K562 (cell line): Measurements from ENCODE around the gene CEP41. TPM values are rescaled to one million over a fixed set of nuclear protein-coding genes. Genes with fewer than 3 reads are reported as not detected.

Source experiments
- CBX1 ChIP-seq: sonication (generic); IDR thresholded peaks from 2 replicates; pipeline ENCODE4 v1.6.1; 2016; ENCODE audit warnings: antibody characterized with exemption, low read depth, mild to moderate bottlenecking
- NR2C2 ChIP-seq, 2 experiments: fragments of 200-800 bp in 1 of 2; sonication (Bioruptor generic) in 1 of 2; sonication (generic) in 1 of 2; formaldehyde crosslinking in 1 of 2; IDR thresholded peaks; 2 replicates each; pipeline versions ENCODE4 v1.6.1 to v1.8.0; 2016 to 2022; ENCODE audit warnings: mild to moderate bottlenecking in 1 of 2, missing compliant biosample characterization in 1 of 2, missing genetic modification characterization in 1 of 2, missing genetic modification reagents in 1 of 2
- NR4A1 ChIP-seq, 2 experiments: fragments of 250-450 bp in 1 of 2; fragments of 450-650 bp in 1 of 2; sonication (Bioruptor Pico) in 1 of 2; IDR thresholded peaks; 2 replicates each; pipeline versions ENCODE4 v1.4.0 to v1.6.1; 2016 to 2020; ENCODE audit warnings: mild to moderate bottlenecking in 2 of 2, missing compliant biosample characterization in 1 of 2, missing genetic modification characterization in 1 of 2, moderate library complexity in 1 of 2
- POLR2B ChIP-seq: fragments of 450-650 bp; IDR thresholded peaks from 2 replicates; pipeline ENCODE4 v1.6.1; 2018; ENCODE audit warnings: low read depth; ENCODE audit not compliant: partially characterized antibody
- PURB ChIP-seq: sonication (generic); formaldehyde crosslinking; IDR thresholded peaks from 2 replicates; pipeline ENCODE4 v1.9.0; 2021; ENCODE audit warnings: low read depth, mild to moderate bottlenecking, missing genetic modification reagents
- RAD21 ChIP-seq, 2 experiments: fragments of 250-450 bp in 1 of 2; fragments of 450-650 bp in 1 of 2; sonication (Bioruptor Pico) in 1 of 2; formaldehyde crosslinking in 1 of 2; IDR thresholded peaks in 1 of 2; conservative IDR thresholded peaks in 1 of 2; 2 replicates each; pipeline versions ENCODE4 v1.4.0 to v1.8.0; 2020 to 2022; ENCODE audit warnings: mild to moderate bottlenecking in 2 of 2, moderate library complexity in 1 of 2
- RCOR1 ChIP-seq, 2 experiments: IDR thresholded peaks; 2 replicates each; pipeline ENCODE4 v1.6.1; 2012; ENCODE audit warnings: low read depth in 2 of 2, low read length in 2 of 2, borderline replicate concordance in 1 of 2, improper control_type of control experiment in 1 of 2
- TAL1 ChIP-seq: fragments of 450-650 bp; IDR thresholded peaks from 2 replicates; pipeline ENCODE4 v1.6.1; 2016; ENCODE audit warnings: mild to moderate bottlenecking
- YBX1 ChIP-seq: fragments of 450-650 bp; IDR thresholded peaks from 2 replicates; pipeline ENCODE4 v1.7.1; 2016; ENCODE audit warnings: mild to moderate bottlenecking
- YY1 ChIP-seq, 3 experiments: IDR thresholded peaks; 2 replicates each; pipeline ENCODE4 v1.6.1; 2011; ENCODE audit warnings: low read length in 2 of 3, mild to moderate bottlenecking in 2 of 3, moderate library complexity in 2 of 3, borderline replicate concordance in 1 of 3, control low read depth in 1 of 3, low read depth in 1 of 3; ENCODE audit not compliant: insufficient read depth in 3 of 3, insufficient replicate concordance in 2 of 3, control insufficient read depth in 1 of 3, insufficient read length in 1 of 3; ENCODE audit errors: extremely low read depth in 1 of 3
- ZMIZ1 ChIP-seq, 2 experiments: fragments of 150-350 bp in 1 of 2; IDR thresholded peaks; 2 replicates each; pipeline ENCODE4 v1.6.1; 2012 to 2016; ENCODE audit warnings: low read depth in 2 of 2, low read length in 2 of 2, mild to moderate bottlenecking in 1 of 2, moderate library complexity in 1 of 2
- ZNF124 ChIP-seq: sonication (generic); formaldehyde crosslinking; IDR thresholded peaks from 2 replicates; pipeline ENCODE4 v1.8.1; 2022; ENCODE audit warnings: missing genetic modification reagents
- ZNF699 ChIP-seq: fragments of 250-450 bp; sonication (Bioruptor Pico); IDR thresholded peaks from 2 replicates; pipeline ENCODE4 v1.8.0; 2021; ENCODE audit warnings: mild to moderate bottlenecking, moderate library complexity; ENCODE audit not compliant: insufficient replicate concordance
- ZNF766 ChIP-seq: fragments of 200-800 bp; sonication (Bioruptor generic); conservative IDR thresholded peaks from 2 replicates; pipeline ENCODE4 v1.6.1; 2016; ENCODE audit warnings: missing genetic modification characterization, missing compliant biosample characterization
- polyA plus RNA-seq, 8 experiments: library from polyadenylated mRNA; depleted of rRNA in 4 of 8; stranded (reverse) in 5 of 8; unstranded in 3 of 8; fragments of >200 nt; fragmentation: Nextera tagmentation in 2 of 8; fragmentation: Illumina TruSeq in 1 of 8; extraction: Ambion mirVana in 2 of 8; extraction: Trizol in 1 of 8; gene quantifications; 2 replicates each; pipeline versions ENCODE4 v1.2.1 to v1.2.3, GENCODE V29; 2011 to 2014; ENCODE audit warnings: inconsistent platforms in 1 of 8, missing spikeins in 1 of 8
- total RNA-seq, 7 experiments: library from RNA; depleted of rRNA in 6 of 7; stranded (reverse); fragments of >200 nt in 6 of 7; fragmentation: Illumina TruSeq in 2 of 7; extraction: Trizol in 2 of 7; gene quantifications; 2 replicates each; pipeline versions ENCODE4 v1.2.1 to v1.2.3, GENCODE V29; 2011 to 2021; ENCODE audit warnings: low replicate concordance in 1 of 7
- TF ChIP-seq, protein P1 (sequence below): sonication (generic); formaldehyde crosslinking; IDR thresholded peaks from 2 replicates; pipeline ENCODE4 v1.8.1; 2022; ENCODE audit warnings: missing genetic modification reagents
- TF ChIP-seq, protein P2 (sequence below): sonication (generic); formaldehyde crosslinking; IDR thresholded peaks from 2 replicates; pipeline ENCODE4 v1.8.0; 2022; ENCODE audit warnings: mild to moderate bottlenecking, missing genetic modification reagents

The CEP41 gene
- total and polyA plus RNA-seq, 9 of the 15 experiments (the other 6 are each of a cell fraction or from before 2014, with no cell fraction given), result 1.5 to 15.5 (median 6.4) TPM

- TF ChIP-seq NR2C2 (CRISPR knock-in tag; IDR thresholded peaks at IDR 0.05), result no peak
- TF ChIP-seq NR2C2 (tag; IDR thresholded peaks at IDR 0.05), result no peak
- 0 out of 4 replicates have a peak, but pooled peaks of 1 of the 2 experiments have one; percentile 17 for TF ChIP-seq RCOR1 (IDR thresholded peaks at IDR 0.05; ENCODE audit: borderline replicate concordance in 1 of 2, low read depth in 2 of 2, low read length in 2 of 2)
- TF ChIP-seq YY1 (IDR thresholded peaks at IDR 0.05; ENCODE audit: borderline replicate concordance in 1 of 3, control insufficient read depth in 1 of 3, extremely low read depth in 1 of 3, insufficient read depth in 3 of 3, insufficient read length in 1 of 3, insufficient replicate concordance in 2 of 3, low read depth in 1 of 3, low read length in 2 of 3), result peak in 1 of 3 experiments; percentile 48
- TF ChIP-seq CBX1, result peak; percentile 85; the same call in 1 of the 2 replicates
- no peak for TF ChIP-seq NR4A1 (CRISPR knock-in tag; IDR thresholded peaks at IDR 0.05)
- no peak for TF ChIP-seq NR4A1 (tag; IDR thresholded peaks at IDR 0.05)
- peak in 1 of 2 experiments; percentile 37; a peak in 2 of 4 replicates for TF ChIP-seq RAD21 (CRISPR knock-in tag; conservative IDR thresholded peaks at IDR 0.05 in 1 of 2, IDR thresholded peaks at IDR 0.05 in 1 of 2)
- no peak for TF ChIP-seq ZNF124 (CRISPR knock-in tag)
- TF ChIP-seq TAL1, result no peak
- TF ChIP-seq, protein P1, sequence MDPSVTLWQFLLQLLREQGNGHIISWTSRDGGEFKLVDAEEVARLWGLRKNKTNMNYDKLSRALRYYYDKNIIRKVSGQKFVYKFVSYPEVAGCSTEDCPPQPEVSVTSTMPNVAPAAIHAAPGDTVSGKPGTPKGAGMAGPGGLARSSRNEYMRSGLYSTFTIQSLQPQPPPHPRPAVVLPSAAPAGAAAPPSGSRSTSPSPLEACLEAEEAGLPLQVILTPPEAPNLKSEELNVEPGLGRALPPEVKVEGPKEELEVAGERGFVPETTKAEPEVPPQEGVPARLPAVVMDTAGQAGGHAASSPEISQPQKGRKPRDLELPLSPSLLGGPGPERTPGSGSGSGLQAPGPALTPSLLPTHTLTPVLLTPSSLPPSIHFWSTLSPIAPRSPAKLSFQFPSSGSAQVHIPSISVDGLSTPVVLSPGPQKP, result no peak
- no peak for TF ChIP-seq YBX1
- TF ChIP-seq PURB (CRISPR knock-in tag), result no peak
- TF ChIP-seq, protein P2, sequence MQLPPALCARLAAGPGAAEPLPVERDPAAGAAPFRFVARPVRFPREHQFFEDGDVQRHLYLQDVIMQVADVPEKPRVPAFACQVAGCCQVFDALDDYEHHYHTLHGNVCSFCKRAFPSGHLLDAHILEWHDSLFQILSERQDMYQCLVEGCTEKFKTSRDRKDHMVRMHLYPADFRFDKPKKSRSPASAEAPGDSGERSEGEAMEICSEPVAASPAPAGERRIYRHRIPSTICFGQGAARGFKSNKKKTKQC (CRISPR knock-in tag), result peak; percentile 61; the same call in 1 of the 2 replicates
- TF ChIP-seq ZNF699 (CRISPR knock-in tag), result no peak
- TF ChIP-seq POLR2B, result no peak
- TF ChIP-seq ZMIZ1 (IDR thresholded peaks at IDR 0.05; ENCODE audit: low read depth in 2 of 2, low read length in 2 of 2), result 0 out of 4 replicates have a peak, but pooled peaks of 1 of the 2 experiments have one; percentile 24
- no peak for TF ChIP-seq ZNF766 (CRISPR knock-in tag)
These were observed 59.1 kb downstream of the CEP41 start (continued) for GRCh38 chr7:130381468-130382312.
